Measurements from ENCODE around the gene EMC10.

DNA sequence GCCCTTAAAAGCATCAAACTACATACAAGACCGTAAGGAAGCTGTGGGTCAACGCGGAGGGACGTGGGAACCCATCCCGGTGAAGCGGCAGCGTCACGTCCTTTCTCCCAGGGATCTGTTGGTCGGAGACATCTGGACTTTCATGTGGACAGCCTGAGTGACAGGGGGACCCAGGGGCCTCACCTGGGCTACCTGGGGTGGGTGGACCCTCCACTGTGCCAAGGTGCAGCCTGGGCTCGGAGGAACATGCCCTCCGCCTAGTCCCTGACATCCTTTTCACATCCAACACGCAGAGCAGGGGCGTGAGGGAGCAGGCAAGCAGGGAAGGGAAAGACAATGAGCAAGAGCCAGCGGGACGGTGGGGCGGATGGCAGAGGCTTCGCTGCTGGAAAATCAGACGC, 14.1 kb downstream of the EMC10 start:
- TF ChIP-seq RCOR1 (IDR thresholded peaks at IDR 0.05; ENCODE audit: insufficient replicate concordance, low read length) = no peak
- TF ChIP-seq POLR2A (IDR thresholded peaks at IDR 0.05; ENCODE audit: low read depth, low read length) = no peak
- TF ChIP-seq, protein P1, sequence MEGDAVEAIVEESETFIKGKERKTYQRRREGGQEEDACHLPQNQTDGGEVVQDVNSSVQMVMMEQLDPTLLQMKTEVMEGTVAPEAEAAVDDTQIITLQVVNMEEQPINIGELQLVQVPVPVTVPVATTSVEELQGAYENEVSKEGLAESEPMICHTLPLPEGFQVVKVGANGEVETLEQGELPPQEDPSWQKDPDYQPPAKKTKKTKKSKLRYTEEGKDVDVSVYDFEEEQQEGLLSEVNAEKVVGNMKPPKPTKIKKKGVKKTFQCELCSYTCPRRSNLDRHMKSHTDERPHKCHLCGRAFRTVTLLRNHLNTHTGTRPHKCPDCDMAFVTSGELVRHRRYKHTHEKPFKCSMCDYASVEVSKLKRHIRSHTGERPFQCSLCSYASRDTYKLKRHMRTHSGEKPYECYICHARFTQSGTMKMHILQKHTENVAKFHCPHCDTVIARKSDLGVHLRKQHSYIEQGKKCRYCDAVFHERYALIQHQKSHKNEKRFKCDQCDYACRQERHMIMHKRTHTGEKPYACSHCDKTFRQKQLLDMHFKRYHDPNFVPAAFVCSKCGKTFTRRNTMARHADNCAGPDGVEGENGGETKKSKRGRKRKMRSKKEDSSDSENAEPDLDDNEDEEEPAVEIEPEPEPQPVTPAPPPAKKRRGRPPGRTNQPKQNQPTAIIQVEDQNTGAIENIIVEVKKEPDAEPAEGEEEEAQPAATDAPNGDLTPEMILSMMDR (conservative IDR thresholded peaks at IDR 0.05; ENCODE audit: low read depth, low read length) = no peak

Measured in IMR-90 (cell line).